Osteocyte (in vitro differentiated cells): ENCODE measurements around the gene KCNQ5. TPM values are rescaled to one million over a fixed set of nuclear protein-coding genes. Genes with fewer than 3 reads are reported as not detected.

Experiments
- DNase-seq: peaks from one replicate; pipeline ENCODE4 v3.0.0; 2021; ENCODE audit warnings: mixed read lengths; ENCODE audit not compliant: unreplicated experiment; ENCODE audit errors: extremely low spot score
- H3K27ac Mint-ChIP-seq: one replicate; pipeline ENCODE4 v1.8.0; 2021; ENCODE audit warnings: mild to moderate bottlenecking, mixed read lengths; ENCODE audit not compliant: unreplicated experiment
- H3K27me3 Mint-ChIP-seq: one replicate; pipeline ENCODE4 v1.8.0; 2021; ENCODE audit warnings: mixed read lengths; ENCODE audit not compliant: unreplicated experiment
- H3K36me3 Mint-ChIP-seq: one replicate; pipeline ENCODE4 v1.8.0; 2021; ENCODE audit warnings: mixed read lengths; ENCODE audit not compliant: unreplicated experiment
- H3K4me1 Mint-ChIP-seq: one replicate; pipeline ENCODE4 v1.8.0; 2021; ENCODE audit warnings: mixed read lengths; ENCODE audit not compliant: unreplicated experiment
- H3K4me3 Mint-ChIP-seq: one replicate; pipeline ENCODE4 v1.8.0; 2021; ENCODE audit warnings: mild to moderate bottlenecking, moderate library complexity, mixed read lengths; ENCODE audit not compliant: unreplicated experiment
- H3K9me3 Mint-ChIP-seq: one replicate; pipeline ENCODE4 v1.8.0; 2021; ENCODE audit warnings: mixed read lengths; ENCODE audit not compliant: unreplicated experiment
- CTCF ChIP-seq: fragments of 200-600 bp; sonication (generic); IDR thresholded peaks from 2 replicates; pipeline ENCODE4 v1.5.0; 2021; ENCODE audit warnings: antibody characterized with exemption, mild to moderate bottlenecking, moderate library complexity
- total RNA-seq: library from RNA; stranded (reverse); gene quantifications from 2 replicates; pipeline ENCODE4 v1.2.1, GENCODE V29; 2021

Gene KCNQ5
- total RNA-seq, 1 donor from 2014 or later, result 7.2 TPM

- H3K27me3 Mint-ChIP-seq, result no peaks in the 10 kb centered on the region
- H3K36me3 Mint-ChIP-seq, result no peaks in the 10 kb centered on the region
- TF ChIP-seq CTCF, result no peak
- H3K27ac Mint-ChIP-seq, result no peak overlapping the region
- H3K4me3 Mint-ChIP-seq, result no peak overlapping the region
- no peak for DNase-seq
- H3K4me1 Mint-ChIP-seq, result peaks cover 24% of the 10 kb centered on the region
- no peaks in the 10 kb centered on the region for H3K9me3 Mint-ChIP-seq
Measured at GRCh38 chr6:73047801-73048200, 425.9 kb downstream of the KCNQ5 start.

DNA sequence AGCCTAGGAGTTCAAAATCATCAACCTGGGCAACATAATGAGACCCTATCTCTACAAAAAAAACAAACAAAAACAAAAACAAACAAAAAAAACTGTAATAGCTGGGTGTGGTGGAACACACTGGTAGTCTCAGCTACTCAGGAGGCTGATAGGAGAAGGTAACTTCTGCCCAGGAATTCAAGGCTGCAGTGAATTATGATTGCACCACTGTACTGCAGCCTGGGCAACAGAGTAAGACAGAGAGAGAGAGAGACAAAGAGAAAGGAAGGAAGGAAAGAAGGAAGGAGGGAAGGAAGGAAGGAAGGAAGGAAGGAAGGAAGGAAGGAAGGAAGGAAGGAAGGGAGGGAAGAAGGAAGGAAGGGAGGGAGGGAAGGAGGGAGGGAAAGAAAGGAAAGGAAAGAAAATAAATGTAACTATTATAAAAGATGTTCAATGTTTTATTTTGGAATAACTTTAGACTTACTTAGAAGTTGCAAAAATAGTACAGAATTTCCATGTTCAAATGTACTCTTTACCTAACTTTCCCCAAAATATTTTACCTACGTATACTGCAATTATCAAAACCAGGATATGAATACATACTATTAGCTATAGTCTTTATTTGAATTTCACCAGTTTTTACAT lies 428.2 kb downstream of the KCNQ5 start:
- no peaks in the 10 kb centered on the region for H3K36me3 Mint-ChIP-seq
- peaks cover 3% of the 10 kb centered on the region for H3K4me1 Mint-ChIP-seq
- no peak overlapping the region for H3K4me3 Mint-ChIP-seq
- no peak overlapping the region for H3K27ac Mint-ChIP-seq
- no peaks in the 10 kb centered on the region for H3K27me3 Mint-ChIP-seq
- no peak for TF ChIP-seq CTCF
- H3K9me3 Mint-ChIP-seq, result no peaks in the 10 kb centered on the region
- no peak for DNase-seq

GRCh38 chr6:73050706-73051105 lies 428.8 kb downstream of the KCNQ5 start:
- Mint-ChIP-seq H3K9me3 (no peaks in the 10 kb centered on the region), H3K36me3 (no peaks in the 10 kb centered on the region), H3K27me3 (no peaks in the 10 kb centered on the region), H3K4me3 (no peak overlapping the region), H3K27ac (no peak overlapping the region), H3K4me1 (no peaks in the 10 kb centered on the region)
- TF ChIP-seq CTCF, result no peak
- no peak for DNase-seq

DNA sequence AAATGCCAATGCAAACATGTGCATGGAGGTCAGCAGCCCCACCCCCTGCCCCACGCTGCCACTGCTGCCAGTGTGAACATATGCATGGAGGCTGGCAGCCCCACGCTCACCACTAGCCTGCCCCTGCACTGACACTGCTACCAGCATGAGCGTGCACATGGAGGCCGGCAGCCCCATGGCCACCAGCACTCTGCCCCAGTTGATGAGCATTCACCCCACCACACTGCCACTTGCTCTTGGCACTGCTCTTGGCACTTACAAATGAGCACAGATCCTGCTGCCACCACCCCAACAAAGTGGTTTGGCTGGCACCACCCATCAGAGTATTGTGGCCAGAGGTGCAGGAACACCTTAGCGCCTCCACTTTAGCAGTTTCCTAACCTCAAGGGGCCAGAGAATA lies 429.3 kb downstream of the KCNQ5 start:
- Mint-ChIP-seq H3K4me3 (no peak overlapping the region), H3K36me3 (no peaks in the 10 kb centered on the region), H3K27ac (no peak overlapping the region), H3K27me3 (no peaks in the 10 kb centered on the region), H3K4me1 (no peaks in the 10 kb centered on the region), H3K9me3 (no peaks in the 10 kb centered on the region)
- no peak for TF ChIP-seq CTCF
- no peak for DNase-seq

DNA sequence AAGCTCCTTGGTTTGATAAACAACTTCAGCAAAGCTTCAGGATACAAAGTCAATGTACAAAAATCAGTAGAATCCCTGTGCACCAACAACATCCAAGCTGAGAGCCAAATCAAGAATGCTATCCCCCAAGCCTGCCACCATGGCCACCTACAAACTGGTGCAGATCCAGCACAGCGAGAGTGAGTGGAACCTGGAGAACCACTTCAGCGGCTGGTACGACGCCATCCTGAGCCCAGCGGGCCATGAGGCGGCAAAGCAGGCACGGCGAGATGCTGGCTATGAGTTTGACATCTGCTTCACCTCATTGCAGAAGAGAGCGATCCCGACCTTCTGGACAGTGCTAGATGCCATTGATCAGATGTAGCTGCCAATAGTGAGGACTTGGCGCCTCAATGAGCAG lies 433.1 kb downstream of the KCNQ5 start:
- H3K9me3 Mint-ChIP-seq, result peaks cover 8% of the 10 kb centered on the region
- no peak for TF ChIP-seq CTCF

More for the DNA sequence above, 433.1 kb downstream of the KCNQ5 start:
- no peak for DNase-seq
- Mint-ChIP-seq H3K4me3 (no peak overlapping the region), H3K27me3 (no peaks in the 10 kb centered on the region), H3K36me3 (no peaks in the 10 kb centered on the region), H3K27ac (no peak overlapping the region), H3K4me1 (no peaks in the 10 kb centered on the region)
